Omental fat pad (tissue), 4 donors: Measurements from ENCODE around the gene ZNF397. TPM values are rescaled to one million over a fixed set of nuclear protein-coding genes. Genes with fewer than 3 reads are reported as not detected.
A peak's percentile ranks its signal among the peaks of the same experiment; 100 is the strongest.

Source experiments
- ATAC-seq: fragments of 150-250 bp; one replicate; pipeline ENCODE4 v1.9.1; 2016; ENCODE audit warnings: mild to moderate bottlenecking, moderate library complexity; ENCODE audit not compliant: low FRiP score
- DNase-seq: peaks from one replicate; pipeline ENCODE4 v3.0.0-alpha.2; 2019; ENCODE audit warnings: low spot score
- CTCF ChIP-seq, 3 donors: fragments of 450-650 bp; IDR thresholded peaks; one replicate each; pipeline ENCODE4 v1.5.1; 2016 to 2017; ENCODE audit warnings: antibody characterized with exemption in 3 of 3, mild to moderate bottlenecking in 3 of 3, moderate library complexity in 2 of 3
- total RNA-seq, 4 donors: library from RNA; depleted of rRNA; stranded (reverse); fragments of >200 nt; gene quantifications; one replicate each; pipeline ENCODE4 v1.1.0, GENCODE V29; 2016

The ZNF397 gene
- total RNA-seq, 4 donors from 2014 or later, result 15.9 to 33.9 (median 22.8) TPM

- DNase-seq (peak; percentile 49), ATAC-seq (peak; percentile 98)
- TF ChIP-seq CTCF (IDR thresholded peaks at IDR 0.05), result no peak
These were observed 26.4 kb downstream of the ZNF397 start for GRCh38 chr18:35267161-35267651.

GRCh38 chr18:35267809-35268208, 27.0 kb downstream of the ZNF397 start:
- DNase-seq (no peak), ATAC-seq (no peak)
- no peak for TF ChIP-seq CTCF (IDR thresholded peaks at IDR 0.05)

GRCh38 chr18:35268821-35269220, 28.0 kb downstream of the ZNF397 start:
- no peak for TF ChIP-seq CTCF (IDR thresholded peaks at IDR 0.05)
- DNase-seq (no peak), ATAC-seq (no peak)

GRCh38 chr18:35271656-35272055, 30.8 kb downstream of the ZNF397 start:
- DNase-seq, result no peak
- no peak for ATAC-seq
- no peak for TF ChIP-seq CTCF (IDR thresholded peaks at IDR 0.05)

- no peak for TF ChIP-seq CTCF (IDR thresholded peaks at IDR 0.05)
- ATAC-seq (no peak), DNase-seq (no peak)
These were observed 35.4 kb downstream of the ZNF397 start for GRCh38 chr18:35276267-35276666.

- DNase-seq (no peak), ATAC-seq (no peak)
- TF ChIP-seq CTCF (IDR thresholded peaks at IDR 0.05), result no peak
These were observed 36.8 kb downstream of the ZNF397 start for GRCh38 chr18:35277633-35278032.

- TF ChIP-seq CTCF (IDR thresholded peaks at IDR 0.05), result no peak
- ATAC-seq, result no peak
- no peak for DNase-seq
These were observed 37.3 kb downstream of the ZNF397 start for GRCh38 chr18:35278085-35278484.
